ENCODE results near the gene CGN. TPM values are rescaled to one million over a fixed set of nuclear protein-coding genes. Genes with fewer than 3 reads are reported as not detected.
A peak's percentile ranks its signal among the peaks of the same experiment; 100 is the strongest.

Gene CGN
- total RNA-seq, 1 experiment from 2014 or later = 30.9 TPM

- Histone ChIP-seq H2BK12ac (ENCODE audit: insufficient read length, low read depth, low read length) (no peak overlapping the region), H3K14ac (ENCODE audit: insufficient read depth, low read length) (no peak overlapping the region), H3K4me2 (ENCODE audit: insufficient read depth, insufficient read length, low read length) (no peak overlapping the region), H2AK5ac (ENCODE audit: insufficient read length, low read length) (no peak overlapping the region), H3T11ph (ENCODE audit: low read length) (no peak overlapping the region), H3K18ac (ENCODE audit: insufficient read length, low read depth, low read length) (no peak overlapping the region), H2BK5ac (ENCODE audit: insufficient read length, low read length) (no peak overlapping the region), H3K79me1 (ENCODE audit: insufficient read depth, low read depth, low read length, poor library complexity, severe bottlenecking) (peaks cover 5% of the 10 kb centered on the region), H2BK20ac (ENCODE audit: low read depth, low read length, poor library complexity, severe bottlenecking) (no peak overlapping the region), H4K91ac (ENCODE audit: insufficient read length, low read depth, low read length) (no peak overlapping the region), H3K23me2 (ENCODE audit: insufficient read length, low read depth, low read length, poor library complexity, severe bottlenecking) (no peaks in the 10 kb centered on the region), H3K27me3 (ENCODE audit: insufficient read depth, low read length) (no peaks in the 10 kb centered on the region), H3K27ac (ENCODE audit: insufficient read length, low read depth, low read length) (no peak overlapping the region), H2BK15ac (ENCODE audit: low read depth, low read length) (no peak overlapping the region), H2AFZ (ENCODE audit: low read length) (no peak overlapping the region), H2BK120ac (ENCODE audit: low read depth, low read length, poor library complexity, severe bottlenecking) (no peak overlapping the region), H3K56ac (ENCODE audit: insufficient read length, low read depth, low read length) (no peak overlapping the region), H3K9ac (ENCODE audit: extremely low read depth, insufficient read length, low read length) (no peak overlapping the region), H3K9me3 (ENCODE audit: control insufficient read depth, low read depth, low read length) (no peaks in the 10 kb centered on the region), H3K4ac (ENCODE audit: low read depth, low read length) (no peak overlapping the region), H3K23ac (ENCODE audit: insufficient read length, low read depth, low read length) (no peak overlapping the region), H4K5ac (ENCODE audit: insufficient read length, low read depth, low read length) (no peak overlapping the region), H4K20me1 (ENCODE audit: control insufficient read depth, insufficient read depth, insufficient read length) (no peaks in the 10 kb centered on the region), H4K8ac (replicated peaks; ENCODE audit: insufficient read length, low read depth, low read length) (no peak overlapping the region), H3K79me2 (ENCODE audit: insufficient read depth, low read length) (no peaks in the 10 kb centered on the region), H3K4me1 (ENCODE audit: insufficient read depth, low read length) (peaks cover 2% of the 10 kb centered on the region; the same call in 1 of the 2 replicates)
- TF ChIP-seq, protein P1, sequence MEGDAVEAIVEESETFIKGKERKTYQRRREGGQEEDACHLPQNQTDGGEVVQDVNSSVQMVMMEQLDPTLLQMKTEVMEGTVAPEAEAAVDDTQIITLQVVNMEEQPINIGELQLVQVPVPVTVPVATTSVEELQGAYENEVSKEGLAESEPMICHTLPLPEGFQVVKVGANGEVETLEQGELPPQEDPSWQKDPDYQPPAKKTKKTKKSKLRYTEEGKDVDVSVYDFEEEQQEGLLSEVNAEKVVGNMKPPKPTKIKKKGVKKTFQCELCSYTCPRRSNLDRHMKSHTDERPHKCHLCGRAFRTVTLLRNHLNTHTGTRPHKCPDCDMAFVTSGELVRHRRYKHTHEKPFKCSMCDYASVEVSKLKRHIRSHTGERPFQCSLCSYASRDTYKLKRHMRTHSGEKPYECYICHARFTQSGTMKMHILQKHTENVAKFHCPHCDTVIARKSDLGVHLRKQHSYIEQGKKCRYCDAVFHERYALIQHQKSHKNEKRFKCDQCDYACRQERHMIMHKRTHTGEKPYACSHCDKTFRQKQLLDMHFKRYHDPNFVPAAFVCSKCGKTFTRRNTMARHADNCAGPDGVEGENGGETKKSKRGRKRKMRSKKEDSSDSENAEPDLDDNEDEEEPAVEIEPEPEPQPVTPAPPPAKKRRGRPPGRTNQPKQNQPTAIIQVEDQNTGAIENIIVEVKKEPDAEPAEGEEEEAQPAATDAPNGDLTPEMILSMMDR (conservative IDR thresholded peaks at IDR 0.05) = no peak
- no CpG with 5 or more reads among the region's 7 CpGs for WGBS (ENCODE audit: extremely low coverage, insufficient read length, low lambda C conversion rate)
- Mint-ChIP-seq H3K27ac (peak overlapping the region in 2 of 3 experiments; percentile 40 to 65; a peak in 2 of 7 replicates), H3K4me1 (peaks cover 8 to 14% of the 10 kb centered on the region in 2 experiments), H3K27me3 (ENCODE audit: low read depth) (no peaks in the 10 kb centered on the region), H3K4me3 (no peak overlapping the region), H3K36me3 (ENCODE audit: insufficient read depth in 1 of 3, low read depth in 3 of 3) (peaks cover 26 to 70% (median 65%) of the 10 kb centered on the region in 3 experiments; a peak in 6 of 7 replicates), H3K9me3 (no peaks in the 10 kb centered on the region)
- no peak for DNase-seq
Observed at GRCh38 chr1:151524736-151525135, 13.5 kb downstream of the CGN start.
